ACC112 (cell line): Measurements from ENCODE around the gene ATF6B.

Source experiments
- H2AFZ ChIP-seq: fragments of 200-600 bp; sonication (generic); one replicate; pipeline ENCODE4 v1.6.0; 2017; ENCODE audit warnings: antibody characterized with exemption, low read length; ENCODE audit not compliant: unreplicated experiment
- H3K27ac ChIP-seq: fragments of 200-600 bp; sonication (generic); 2 replicates; pipeline ENCODE4 v1.5.1; 2014; ENCODE audit warnings: low read depth, mild to moderate bottlenecking, antibody characterized with exemption, low read length, moderate library complexity
- H3K27me3 ChIP-seq: fragments of 200-600 bp; sonication (generic); 2 replicates; pipeline ENCODE4 v1.6.1; 2014; ENCODE audit warnings: mild to moderate bottlenecking, antibody characterized with exemption, low read length, moderate library complexity, mixed read lengths; ENCODE audit not compliant: insufficient read depth
- H3K36me3 ChIP-seq: fragments of 200-600 bp; sonication (generic); 2 replicates; pipeline ENCODE4 v1.6.1; 2016; ENCODE audit warnings: mild to moderate bottlenecking, antibody characterized with exemption, low read length, moderate library complexity, mixed read lengths; ENCODE audit not compliant: insufficient read depth
- H3K4me1 ChIP-seq: fragments of 200-600 bp; sonication (generic); one replicate; pipeline ENCODE4 v1.6.1; 2016; ENCODE audit warnings: low read length, mixed read lengths; ENCODE audit not compliant: insufficient read depth, unreplicated experiment, control insufficient read depth
- H3K4me3 ChIP-seq: fragments of 200-600 bp; sonication (generic); 2 replicates; pipeline ENCODE4 v1.5.1; 2014; ENCODE audit warnings: mild to moderate bottlenecking, low read depth, low read length
- H3K79me2 ChIP-seq: fragments of 200-600 bp; sonication (generic); one replicate; pipeline ENCODE4 v1.6.0; 2016; ENCODE audit warnings: low read length; ENCODE audit not compliant: control insufficient read depth, unreplicated experiment, insufficient read depth

The ATF6B gene

GRCh38 chr6:32168807-32169591 lies 41.0 kb upstream of the ATF6B start:
- Histone ChIP-seq H2AFZ (no peak overlapping the region), H3K27me3 (no peaks in the 10 kb centered on the region), H3K4me1 (peaks cover 16% of the 10 kb centered on the region), H3K27ac (no peak overlapping the region), H3K36me3 (peaks cover 4% of the 10 kb centered on the region; the same call in 1 of the 2 replicates), H3K4me3 (no peak overlapping the region), H3K79me2 (peaks cover 17% of the 10 kb centered on the region)

DNA sequence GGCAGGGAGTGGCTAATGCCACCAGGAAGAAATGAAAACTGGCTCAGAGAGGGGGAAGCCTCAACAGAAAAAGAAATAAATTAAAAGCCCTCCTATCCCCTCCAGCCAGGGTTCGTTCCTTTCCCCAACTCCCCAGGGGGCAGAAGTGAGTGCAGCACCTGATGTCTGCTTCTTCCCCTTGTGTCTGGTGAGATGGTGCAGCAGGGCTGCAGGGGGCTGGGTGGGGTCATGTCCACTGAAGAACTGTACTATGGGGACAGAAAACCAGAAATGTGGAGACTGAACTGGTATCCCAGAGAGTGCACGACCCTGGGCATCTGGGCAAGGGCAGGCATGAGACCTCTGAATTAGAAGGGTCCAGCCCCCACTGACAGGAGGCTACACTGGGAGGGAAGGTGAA lies 40.3 kb upstream of the ATF6B start:
- peaks cover 4% of the 10 kb centered on the region; the same call in 1 of the 2 replicates for H3K36me3 ChIP-seq
- no peak overlapping the region for H3K27ac ChIP-seq
- H3K79me2 ChIP-seq = peaks cover 10% of the 10 kb centered on the region
- H3K4me3 ChIP-seq = no peak overlapping the region
- H3K27me3 ChIP-seq = no peaks in the 10 kb centered on the region
- H3K4me1 ChIP-seq = peaks cover 16% of the 10 kb centered on the region
- H2AFZ ChIP-seq = no peak overlapping the region

DNA sequence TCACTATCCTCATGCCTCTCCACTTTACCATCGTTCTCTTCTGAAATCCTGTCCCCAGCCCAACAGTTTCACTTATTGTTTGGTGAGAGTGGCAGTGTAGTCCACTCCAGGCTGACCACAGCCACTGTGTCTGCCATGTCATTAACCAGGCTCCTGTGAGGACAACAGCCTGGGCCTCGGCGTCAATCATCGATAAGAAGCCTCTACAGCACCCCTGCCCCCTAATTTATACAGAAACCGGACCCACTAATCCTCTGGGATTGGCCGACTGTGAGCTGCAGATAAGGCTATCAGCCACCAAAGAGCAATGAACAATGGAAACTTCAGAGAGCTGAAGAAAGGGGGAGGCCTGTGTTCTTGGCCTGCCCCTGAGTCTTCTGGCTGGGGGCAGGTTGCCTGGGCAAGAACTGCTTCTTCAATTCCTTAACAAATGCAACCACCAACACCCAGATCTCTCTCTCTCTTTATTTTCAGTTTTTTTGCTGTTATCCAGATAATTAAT lies 39.8 kb upstream of the ATF6B start:
- H3K36me3 ChIP-seq = peaks cover 4% of the 10 kb centered on the region; the same call in 1 of the 2 replicates
- H3K27ac ChIP-seq = no peak overlapping the region

DNA sequence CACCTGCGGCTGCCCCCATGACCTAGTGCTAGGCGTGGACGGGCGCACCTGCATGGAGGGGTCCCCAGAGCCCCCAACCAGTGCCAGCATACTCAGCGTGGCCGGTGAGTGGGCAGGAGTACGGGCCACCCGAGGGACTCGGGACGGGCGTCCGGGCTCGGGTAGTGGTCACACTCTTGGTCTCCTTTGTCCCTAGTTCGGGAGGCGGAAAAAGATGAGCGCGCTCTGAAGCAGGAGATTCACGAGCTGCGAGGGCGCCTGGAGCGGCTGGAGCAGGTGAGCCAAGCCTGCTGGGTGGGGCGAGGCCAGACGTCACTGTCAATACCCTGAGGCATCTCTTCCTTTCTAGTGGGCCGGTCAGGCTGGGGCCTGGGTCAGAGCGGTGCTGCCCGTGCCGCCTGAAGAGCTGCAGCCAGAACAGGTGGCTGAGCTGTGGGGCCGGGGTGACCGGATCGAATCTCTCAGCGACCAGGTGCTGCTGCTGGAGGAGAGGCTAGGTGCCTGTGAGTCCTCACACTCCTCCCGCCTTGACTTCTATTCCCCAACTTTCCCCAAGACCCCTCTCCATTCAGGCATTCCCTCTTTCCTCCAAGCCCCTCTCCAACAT lies 39.2 kb upstream of the ATF6B start:
- Histone ChIP-seq H3K4me1 (peaks cover 16% of the 10 kb centered on the region), H3K27ac (no peak overlapping the region), H3K79me2 (no peaks in the 10 kb centered on the region), H3K4me3 (no peak overlapping the region), H3K27me3 (no peaks in the 10 kb centered on the region), H2AFZ (no peak overlapping the region), H3K36me3 (peaks cover 4% of the 10 kb centered on the region; the same call in 1 of the 2 replicates)

More for the DNA sequence above, 39.8 kb upstream of the ATF6B start:
- no peaks in the 10 kb centered on the region for H3K27me3 ChIP-seq
- no peak overlapping the region for H3K4me3 ChIP-seq
- H3K79me2 ChIP-seq = peaks cover 5% of the 10 kb centered on the region
- peaks cover 16% of the 10 kb centered on the region for H3K4me1 ChIP-seq
- no peak overlapping the region for H2AFZ ChIP-seq

DNA sequence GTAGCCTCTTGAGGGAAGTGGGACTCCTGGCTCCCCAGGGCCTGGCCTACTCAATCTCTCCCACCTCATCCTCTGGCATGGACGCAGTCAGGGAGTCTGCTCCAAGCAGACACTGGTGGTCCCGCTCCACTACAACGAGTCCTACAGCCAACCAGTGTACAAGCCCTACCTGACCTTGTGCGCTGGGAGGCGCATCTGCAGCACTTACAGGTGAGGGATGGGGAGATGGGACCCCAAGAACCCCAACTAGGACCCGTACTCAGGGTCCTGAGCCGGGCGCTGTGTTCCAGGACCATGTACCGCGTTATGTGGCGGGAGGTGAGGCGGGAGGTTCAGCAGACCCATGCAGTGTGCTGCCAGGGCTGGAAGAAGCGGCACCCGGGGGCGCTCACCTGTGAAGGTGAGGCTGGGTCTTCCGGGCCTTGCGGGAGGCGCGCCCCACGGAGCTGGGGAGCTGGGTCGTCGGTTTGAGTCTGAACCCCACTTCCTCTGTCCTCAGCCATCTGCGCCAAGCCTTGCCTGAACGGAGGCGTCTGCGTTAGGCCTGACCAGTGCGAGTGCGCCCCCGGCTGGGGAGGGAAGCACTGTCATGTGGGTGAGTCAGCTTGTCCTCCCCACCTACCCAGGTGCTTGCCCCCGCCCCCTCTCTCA lies 38.5 kb upstream of the ATF6B start:
- no peaks in the 10 kb centered on the region for H3K27me3 ChIP-seq
- H3K79me2 ChIP-seq = no peaks in the 10 kb centered on the region
- H3K4me1 ChIP-seq = peaks cover 16% of the 10 kb centered on the region
- no peak overlapping the region for H2AFZ ChIP-seq
- H3K36me3 ChIP-seq = peaks cover 4% of the 10 kb centered on the region; the same call in 1 of the 2 replicates
- no peak overlapping the region for H3K27ac ChIP-seq
- H3K4me3 ChIP-seq = no peak overlapping the region

DNA sequence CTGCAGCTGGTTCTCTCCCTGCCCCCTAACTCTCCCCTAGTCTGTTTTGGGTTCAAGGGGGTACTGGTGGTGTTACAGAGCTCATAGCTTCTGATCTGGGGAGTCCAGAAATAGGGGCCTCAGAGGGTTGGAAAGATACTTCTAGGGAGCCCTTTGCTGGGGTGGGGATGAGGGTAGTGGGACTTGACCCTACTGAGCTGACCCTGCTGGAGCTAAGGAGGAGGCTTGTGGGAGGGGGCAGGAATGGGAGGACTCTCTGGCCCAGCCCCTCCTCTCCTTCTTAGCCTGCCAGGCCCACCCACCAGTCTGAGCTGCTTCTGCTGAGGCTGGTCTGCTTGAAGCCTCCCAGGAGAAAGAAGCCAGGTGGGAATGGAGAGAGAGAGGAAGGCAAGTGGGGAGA lies 36.2 kb upstream of the ATF6B start, which contains the start of gene EGFL8:
Gene EGFL8 (plus strand): TSS at position 301 of the 400 bp plus-strand sequence. CDS start 1,571 bp downstream, outside the sequence.
- Histone ChIP-seq H3K27ac (no peak within 1 kb of the TSS), H3K36me3 (peaks cover 4% of the 10 kb centered on the region; the same call in 1 of the 2 replicates), H3K79me2 (no peaks in the 10 kb centered on the region), H2AFZ (no peak within 1 kb of the TSS), H3K4me1 (peaks cover 11% of the 10 kb centered on the region), H3K27me3 (no peaks in the 10 kb centered on the region), H3K4me3 (no peak within 1 kb of the TSS)

DNA sequence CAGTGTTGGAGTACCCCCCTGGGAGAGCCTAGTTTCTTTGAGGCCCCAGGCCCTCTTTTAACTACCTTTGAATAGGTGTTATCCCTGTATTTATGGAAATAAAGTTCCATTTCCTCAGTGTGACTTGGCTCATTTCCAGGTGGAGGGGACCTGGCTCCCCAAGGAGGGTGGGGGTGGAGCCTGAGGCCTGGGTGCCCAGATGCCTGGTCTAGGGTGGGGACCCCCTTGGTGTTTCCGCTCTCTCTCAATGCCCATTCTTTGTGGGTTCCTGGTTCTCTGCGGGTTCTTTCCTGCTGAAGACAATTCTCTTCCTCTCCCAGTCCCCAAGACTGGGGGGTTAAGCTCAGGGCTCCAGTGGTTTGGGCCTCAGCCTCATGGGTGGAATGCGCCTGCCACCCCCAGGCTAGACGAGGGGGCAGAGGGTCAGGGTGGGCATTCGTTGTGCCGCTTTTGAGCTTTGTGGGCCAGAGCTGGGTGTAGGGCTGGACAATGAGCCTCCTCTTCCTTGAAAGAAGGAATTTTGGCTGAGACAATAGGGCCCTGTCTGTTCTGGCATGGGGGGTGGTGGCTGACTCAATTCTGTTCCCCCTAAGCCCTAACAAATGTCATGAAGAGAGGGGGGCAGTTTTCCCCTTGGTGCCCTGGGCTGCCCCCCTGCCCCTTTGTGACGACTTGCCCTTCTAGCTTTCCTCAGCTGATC lies 35.7 kb upstream of the ATF6B start:
- Histone ChIP-seq H3K27me3 (no peaks in the 10 kb centered on the region), H3K36me3 (peaks cover 4% of the 10 kb centered on the region; the same call in 1 of the 2 replicates), H3K79me2 (no peaks in the 10 kb centered on the region), H3K4me3 (no peak overlapping the region), H3K4me1 (peaks cover 5% of the 10 kb centered on the region), H2AFZ (no peak overlapping the region), H3K27ac (no peak overlapping the region)

DNA sequence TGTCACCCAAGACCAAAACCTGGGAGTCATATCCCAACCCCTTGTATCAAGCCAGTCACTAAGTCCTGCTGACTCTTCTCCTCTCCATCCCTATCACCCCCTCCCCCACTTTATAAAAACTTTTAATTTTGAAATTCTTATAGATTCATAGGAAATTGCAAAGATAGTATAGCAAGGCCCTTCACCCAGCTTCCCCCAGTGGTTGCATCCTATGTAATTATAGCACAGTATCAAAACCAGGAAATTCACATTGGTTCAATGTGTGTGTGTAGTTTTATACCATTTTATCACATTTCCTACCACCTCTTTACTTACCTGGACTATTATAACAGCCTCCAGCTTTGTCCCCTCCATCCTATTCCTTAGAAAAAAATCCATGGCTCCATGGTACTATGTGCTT lies 30.0 kb upstream of the ATF6B start:
- Histone ChIP-seq H3K36me3 (peaks cover 12% of the 10 kb centered on the region; the same call in 1 of the 2 replicates), H3K27me3 (no peaks in the 10 kb centered on the region), H2AFZ (no peak overlapping the region), H3K27ac (no peak overlapping the region), H3K4me3 (no peak overlapping the region), H3K79me2 (peaks cover 20% of the 10 kb centered on the region), H3K4me1 (peaks cover 10% of the 10 kb centered on the region)

- H3K27ac ChIP-seq = no peak overlapping the region
- peaks cover 18% of the 10 kb centered on the region for H3K4me1 ChIP-seq
- no peaks in the 10 kb centered on the region for H3K27me3 ChIP-seq
- peaks cover 12% of the 10 kb centered on the region; the same call in 1 of the 2 replicates for H3K36me3 ChIP-seq
- H3K4me3 ChIP-seq = no peak overlapping the region
- H2AFZ ChIP-seq = no peak overlapping the region
- H3K79me2 ChIP-seq = peaks cover 20% of the 10 kb centered on the region
Measured at GRCh38 chr6:32156891-32157290, 28.8 kb upstream of the ATF6B start.
